GM23338 (cell line): ENCODE measurements around the gene PDF. TPM values are rescaled to one million over a fixed set of nuclear protein-coding genes. Genes with fewer than 3 reads are reported as not detected.

Experiments used
- ATAC-seq: fragments of 200-7000 bp; cut with Tn5 transposase; 3 replicates; pipeline ENCODE4 v1.9.1; 2020
- DNase-seq: peaks from one replicate; pipeline ENCODE4 v3.0.0-alpha.2; 2015; ENCODE audit warnings: low spot score
- H2AFZ ChIP-seq: fragments of 200-600 bp; sonication (generic); 2 replicates; pipeline ENCODE4 v1.8.0; 2016; ENCODE audit warnings: antibody characterized with exemption, mild to moderate bottlenecking, moderate library complexity
- H3F3A ChIP-seq: fragments of 200-600 bp; sonication (generic); replicated peaks from 2 replicates; pipeline ENCODE4 v1.8.0; 2017; ENCODE audit warnings: antibody characterized with exemption, mixed run types, low read depth
- H3K27ac ChIP-seq: fragments of 200-600 bp; sonication (generic); 2 replicates; pipeline ENCODE4 v1.6.1; 2016; ENCODE audit warnings: low read depth
- H3K27me3 ChIP-seq: fragments of 200-600 bp; sonication (generic); 2 replicates; pipeline ENCODE4 v1.8.0; 2016; ENCODE audit warnings: mild to moderate bottlenecking, mixed run types, moderate library complexity; ENCODE audit not compliant: insufficient read depth
- H3K36me3 ChIP-seq: fragments of 200-600 bp; sonication (generic); 2 replicates; pipeline ENCODE4 v1.8.0; 2016; ENCODE audit warnings: mild to moderate bottlenecking; ENCODE audit not compliant: insufficient read depth
- H3K4me1 ChIP-seq: fragments of 200-600 bp; sonication (generic); 2 replicates; pipeline ENCODE4 v1.8.0; 2016; ENCODE audit warnings: mild to moderate bottlenecking, moderate library complexity; ENCODE audit not compliant: insufficient read depth
- H3K4me2 ChIP-seq: fragments of 200-600 bp; sonication (generic); 2 replicates; pipeline ENCODE4 v1.7.1; 2017; ENCODE audit warnings: mixed run types
- H3K4me3 ChIP-seq: fragments of 200-600 bp; sonication (generic); 2 replicates; pipeline ENCODE4 v1.6.1; 2016; ENCODE audit warnings: mixed run types
- H3K79me2 ChIP-seq: fragments of 200-600 bp; sonication (generic); replicated peaks from 2 replicates; pipeline ENCODE4 v1.8.0; 2017; ENCODE audit warnings: mild to moderate bottlenecking; ENCODE audit not compliant: insufficient read depth
- H3K9me2 ChIP-seq: fragments of 200-600 bp; sonication (generic); 2 replicates; pipeline ENCODE4 v1.8.0; 2017; ENCODE audit not compliant: insufficient read depth
- H4K20me1 ChIP-seq: fragments of 200-600 bp; sonication (generic); replicated peaks from 2 replicates; pipeline ENCODE4 v1.8.0; 2017; ENCODE audit warnings: mild to moderate bottlenecking; ENCODE audit not compliant: insufficient read depth
- H3K27ac Mint-ChIP-seq: 2 replicates; pipeline ENCODE4 v1.8.0; 2020; ENCODE audit warnings: inconsistent platforms, mild to moderate bottlenecking, moderate library complexity, mixed read lengths
- H3K27me3 Mint-ChIP-seq: 3 replicates; pipeline ENCODE4 v1.8.0; 2022; ENCODE audit warnings: low read depth, mild to moderate bottlenecking, moderate library complexity, mixed read lengths, inconsistent platforms; ENCODE audit not compliant: insufficient read depth, poor library complexity
- H3K36me3 Mint-ChIP-seq: 3 replicates; pipeline ENCODE4 v1.8.0; 2021; ENCODE audit warnings: low read depth, mild to moderate bottlenecking, inconsistent platforms, moderate library complexity, mixed read lengths
- H3K4me1 Mint-ChIP-seq: 3 replicates; pipeline ENCODE4 v1.8.0; 2020; ENCODE audit warnings: mild to moderate bottlenecking, inconsistent platforms, mixed read lengths
- H3K4me3 Mint-ChIP-seq: 3 replicates; pipeline ENCODE4 v1.8.0; 2021; ENCODE audit warnings: moderate library complexity, mild to moderate bottlenecking, inconsistent platforms, mixed read lengths
- H3K9me3 Mint-ChIP-seq: 3 replicates; pipeline ENCODE4 v1.8.0; 2020; ENCODE audit warnings: moderate library complexity, mild to moderate bottlenecking, inconsistent platforms, mixed read lengths
- ETS1 ChIP-seq: IDR thresholded peaks from 2 replicates; pipeline ENCODE4 v1.6.1; 2016; ENCODE audit warnings: antibody characterized with exemption
- EZH2 ChIP-seq: fragments of 200-600 bp; sonication (generic); IDR thresholded peaks from one replicate; pipeline ENCODE4 v1.8.0; 2017; ENCODE audit warnings: antibody characterized with exemption, mild to moderate bottlenecking, low read depth; ENCODE audit not compliant: unreplicated experiment
- EZH2phosphoT487 ChIP-seq: fragments of 200-600 bp; sonication (generic); IDR thresholded peaks from one replicate; pipeline ENCODE4 v1.8.1; 2018; ENCODE audit warnings: antibody characterized with exemption; ENCODE audit not compliant: unreplicated experiment
- NANOG ChIP-seq: IDR thresholded peaks from 2 replicates; pipeline ENCODE4 v1.6.1; 2016; ENCODE audit warnings: antibody characterized with exemption, borderline replicate concordance
- POLR2AphosphoS5 ChIP-seq: IDR thresholded peaks from 2 replicates; pipeline ENCODE4 v1.6.1; 2016; ENCODE audit warnings: antibody characterized with exemption, low read depth
- REST ChIP-seq: IDR thresholded peaks from one replicate; pipeline ENCODE4 v1.6.1; 2018; ENCODE audit warnings: antibody characterized with exemption; ENCODE audit not compliant: unreplicated experiment
- STAT1 ChIP-seq: IDR thresholded peaks from one replicate; pipeline ENCODE4 v1.6.1; 2016; ENCODE audit warnings: antibody characterized with exemption; ENCODE audit not compliant: unreplicated experiment
- ZNF331 ChIP-seq: fragments of 250-450 bp; sonication (Bioruptor Pico); IDR thresholded peaks from 2 replicates; pipeline ENCODE4 v1.5.0; 2020; ENCODE audit warnings: low read depth, mild to moderate bottlenecking, moderate library complexity
- ZNF462 ChIP-seq: fragments of 250-450 bp; sonication (Bioruptor Pico); IDR thresholded peaks from 2 replicates; pipeline ENCODE4 v1.5.0; 2020; ENCODE audit warnings: mild to moderate bottlenecking, moderate library complexity
- polyA plus RNA-seq: library from polyadenylated mRNA; unstranded; fragments of >200 nt; fragmentation: Nextera tagmentation; extraction: Ambion mirVana; gene quantifications from 2 replicates; pipeline ENCODE4 v1.2.1, GENCODE V29; 2016
- total RNA-seq: library from RNA; depleted of rRNA; stranded (reverse); fragments of >200 nt; shearing (Covaris generic); gene quantifications from 2 replicates; pipeline ENCODE4 v1.2.3, GENCODE V29; 2014

Gene PDF
- total and polyA plus RNA-seq, 2 experiments from 2014 or later: 18.8 to 43.4 TPM

GRCh38 chr16:69371564-69371963 lies 41.2 kb upstream of the PDF start (continued):
- TF ChIP-seq REST: no peak

GRCh38 chr16:69368866-69369265 lies 38.5 kb upstream of the PDF start:
- peaks cover 56% of the 10 kb centered on the region for H3K36me3 Mint-ChIP-seq
- H3K27ac Mint-ChIP-seq: no peak overlapping the region
- no peak for TF ChIP-seq ETS1
- TF ChIP-seq ZNF331 (CRISPR knock-in tag): no peak
- no peak for TF ChIP-seq ZNF462 (CRISPR knock-in tag)
- TF ChIP-seq POLR2AphosphoS5: no peak
- no peak for TF ChIP-seq EZH2phosphoT487
- no peak for TF ChIP-seq NANOG
- TF ChIP-seq REST: no peak
- no peak for TF ChIP-seq STAT1
- TF ChIP-seq EZH2: no peak

More at GRCh38 chr16:69368866-69369265, 38.5 kb upstream of the PDF start:
- ATAC-seq (no peak), DNase-seq (no peak)
- H3K27ac ChIP-seq: no peak overlapping the region
- no peak overlapping the region for H3K4me2 ChIP-seq
- H3K4me3 Mint-ChIP-seq: no peak overlapping the region
- peaks cover 2% of the 10 kb centered on the region for H3K27me3 Mint-ChIP-seq
- no peaks in the 10 kb centered on the region for H3K4me1 ChIP-seq
- H3K79me2 ChIP-seq: no peaks in the 10 kb centered on the region
- no peaks in the 10 kb centered on the region for H3K27me3 ChIP-seq
- peaks cover 64% of the 10 kb centered on the region for H3K36me3 ChIP-seq
- 0 out of 2 replicates have a peak, but pooled peaks cover 7% of the 10 kb centered on the region for H3F3A ChIP-seq
- H3K9me2 ChIP-seq: no peaks in the 10 kb centered on the region
- H4K20me1 ChIP-seq: peaks cover 7% of the 10 kb centered on the region
- no peak overlapping the region for H3K4me3 ChIP-seq
- no peaks in the 10 kb centered on the region for H3K9me3 Mint-ChIP-seq
- H3K4me1 Mint-ChIP-seq: no peaks in the 10 kb centered on the region
- no peak overlapping the region for H2AFZ ChIP-seq
